ENCODE results near the gene S100A6.

S100A6 gene

DNA sequence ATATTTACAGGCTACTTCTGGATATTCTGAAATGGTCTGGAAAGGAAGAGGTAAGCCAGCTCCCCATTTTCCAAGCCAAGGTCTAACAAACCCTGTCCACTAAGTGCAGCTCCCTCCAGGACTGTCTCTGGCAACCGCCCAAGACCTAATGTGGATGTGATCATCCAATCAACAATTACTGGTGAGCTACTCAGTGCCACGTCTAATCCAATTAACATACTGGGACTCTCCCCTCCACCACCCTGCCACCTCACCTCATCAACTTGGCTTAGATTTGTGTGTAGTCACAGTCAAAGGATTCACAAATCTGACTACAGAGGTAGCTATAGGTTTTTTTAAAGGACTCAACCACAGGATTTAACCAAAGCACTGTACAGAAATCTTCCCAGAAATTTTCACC is 49.9 kb downstream of the S100A6 start:
- DNase-seq (ENCODE audit: low spot score) = no peak
- ChIA-PET CTCF (interaction anchor here (0.7 to 3.6 kb wide), 4 partner anchors 9 to 133 kb away, joined by 3 to 17 read pairs (median 3); no protein-coding TSS in a partner anchor), POLR2A (ENCODE audit: low non-redundant PET) (no interaction called here)
- TF ChIP-seq, protein P1, sequence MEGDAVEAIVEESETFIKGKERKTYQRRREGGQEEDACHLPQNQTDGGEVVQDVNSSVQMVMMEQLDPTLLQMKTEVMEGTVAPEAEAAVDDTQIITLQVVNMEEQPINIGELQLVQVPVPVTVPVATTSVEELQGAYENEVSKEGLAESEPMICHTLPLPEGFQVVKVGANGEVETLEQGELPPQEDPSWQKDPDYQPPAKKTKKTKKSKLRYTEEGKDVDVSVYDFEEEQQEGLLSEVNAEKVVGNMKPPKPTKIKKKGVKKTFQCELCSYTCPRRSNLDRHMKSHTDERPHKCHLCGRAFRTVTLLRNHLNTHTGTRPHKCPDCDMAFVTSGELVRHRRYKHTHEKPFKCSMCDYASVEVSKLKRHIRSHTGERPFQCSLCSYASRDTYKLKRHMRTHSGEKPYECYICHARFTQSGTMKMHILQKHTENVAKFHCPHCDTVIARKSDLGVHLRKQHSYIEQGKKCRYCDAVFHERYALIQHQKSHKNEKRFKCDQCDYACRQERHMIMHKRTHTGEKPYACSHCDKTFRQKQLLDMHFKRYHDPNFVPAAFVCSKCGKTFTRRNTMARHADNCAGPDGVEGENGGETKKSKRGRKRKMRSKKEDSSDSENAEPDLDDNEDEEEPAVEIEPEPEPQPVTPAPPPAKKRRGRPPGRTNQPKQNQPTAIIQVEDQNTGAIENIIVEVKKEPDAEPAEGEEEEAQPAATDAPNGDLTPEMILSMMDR (conservative IDR thresholded peaks at IDR 0.05; ENCODE audit: low read depth) = no peak
- H3K27ac ChIP-seq = no peak overlapping the region
